A673 (cell line): ENCODE results near the gene SERAC1.

Source experiments
- EZH2 ChIP-seq: fragments of 200-600 bp; sonication (generic); IDR thresholded peaks from 2 replicates; pipeline ENCODE4 v1.6.1; 2017; ENCODE audit warnings: borderline replicate concordance, low read depth, mild to moderate bottlenecking, mixed read lengths, antibody characterized with exemption, low read length; ENCODE audit not compliant: poor library complexity, severe bottlenecking
- TF ChIP-seq, protein P1 (sequence below): fragments of 300-800, 200-600 bp; sonication (generic); conservative IDR thresholded peaks from 2 replicates; pipeline ENCODE4 v1.5.1; 2017; ENCODE audit warnings: low read depth, mild to moderate bottlenecking, antibody characterized with exemption, low read length, moderate library complexity, mixed read lengths

DNA sequence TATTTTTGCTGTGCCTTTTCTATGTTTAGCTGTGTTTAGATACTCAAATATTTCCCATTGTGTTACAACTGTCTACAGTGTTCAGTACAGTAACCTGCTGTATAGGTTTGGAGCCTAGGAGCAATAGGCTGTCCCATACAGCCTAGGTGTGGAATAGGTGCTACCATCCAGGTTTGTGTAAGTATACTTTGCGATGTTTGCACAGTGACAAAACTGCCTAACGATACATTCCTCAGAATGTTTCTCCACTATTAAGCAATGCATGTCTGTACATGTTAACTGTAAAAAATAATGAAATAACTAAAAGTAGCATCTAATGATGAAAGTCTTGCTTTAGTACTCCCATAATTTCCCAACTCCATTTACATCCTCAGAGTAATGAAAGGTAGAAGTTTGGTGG lies 46.0 kb downstream of the SERAC1 start:
- TF ChIP-seq, protein P1, sequence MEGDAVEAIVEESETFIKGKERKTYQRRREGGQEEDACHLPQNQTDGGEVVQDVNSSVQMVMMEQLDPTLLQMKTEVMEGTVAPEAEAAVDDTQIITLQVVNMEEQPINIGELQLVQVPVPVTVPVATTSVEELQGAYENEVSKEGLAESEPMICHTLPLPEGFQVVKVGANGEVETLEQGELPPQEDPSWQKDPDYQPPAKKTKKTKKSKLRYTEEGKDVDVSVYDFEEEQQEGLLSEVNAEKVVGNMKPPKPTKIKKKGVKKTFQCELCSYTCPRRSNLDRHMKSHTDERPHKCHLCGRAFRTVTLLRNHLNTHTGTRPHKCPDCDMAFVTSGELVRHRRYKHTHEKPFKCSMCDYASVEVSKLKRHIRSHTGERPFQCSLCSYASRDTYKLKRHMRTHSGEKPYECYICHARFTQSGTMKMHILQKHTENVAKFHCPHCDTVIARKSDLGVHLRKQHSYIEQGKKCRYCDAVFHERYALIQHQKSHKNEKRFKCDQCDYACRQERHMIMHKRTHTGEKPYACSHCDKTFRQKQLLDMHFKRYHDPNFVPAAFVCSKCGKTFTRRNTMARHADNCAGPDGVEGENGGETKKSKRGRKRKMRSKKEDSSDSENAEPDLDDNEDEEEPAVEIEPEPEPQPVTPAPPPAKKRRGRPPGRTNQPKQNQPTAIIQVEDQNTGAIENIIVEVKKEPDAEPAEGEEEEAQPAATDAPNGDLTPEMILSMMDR = no peak
- no peak for TF ChIP-seq EZH2
